ENCODE results near the gene CNBP.

CNBP gene

GRCh38 chr3:129130291-129130813 is 53.3 kb downstream of the CNBP start:
- no peak for DNase-seq

- no peak for DNase-seq
These were observed 55.1 kb downstream of the CNBP start for GRCh38 chr3:129128357-129129155.

GRCh38 chr3:129126726-129127280 is 56.9 kb downstream of the CNBP start:
- no peak for DNase-seq

GRCh38 chr3:129123314-129124060 is 60.2 kb downstream of the CNBP start:
- no peak for DNase-seq

- DNase-seq: no peak
These were observed 61.2 kb downstream of the CNBP start for GRCh38 chr3:129122412-129123011.

GRCh38 chr3:129121792-129122411 is 61.8 kb downstream of the CNBP start, which contains the start of gene RAB43:
TSS of gene RAB43 (minus strand) at chr3:129121804. CDS start at chr3:129121489, 315 bp downstream.
- peak; percentile 63 to 85 (median 78) for DNase-seq

GRCh38 chr3:129121016-129121791 is 62.5 kb downstream of the CNBP start:
- DNase-seq: peak in 2 of 4 experiments; percentile 49 to 58

- DNase-seq: peak; percentile 64 to 88 (median 81)
These were observed 63.3 kb downstream of the CNBP start for GRCh38 chr3:129120254-129121004.

GRCh38 chr3:129119365-129120100 is 64.2 kb downstream of the CNBP start:
- no peak for DNase-seq

GRCh38 chr3:129118745-129119144 is 65.0 kb downstream of the CNBP start:
- no peak for DNase-seq

Measured in activated CD4-positive, CD25-positive, alpha-beta regulatory T cell (primary cell).